GM12878 (cell line): ENCODE data around the gene F2. TPM values are rescaled to one million over a fixed set of nuclear protein-coding genes. Genes with fewer than 3 reads are reported as not detected.

ENCODE experiments used
- ATAC-seq: fragments of 200-7000 bp; cut with Tn5 transposase; 3 replicates; pipeline ENCODE4 v1.9.1; 2020; ENCODE audit warnings: mild to moderate bottlenecking, moderate library complexity
- BruUV-seq: library from RNA; stranded (reverse); fragments of 400-500 nt; replicated peaks from 2 replicates; lab custom pipeline; 2021; lab: Mats Ljungman, UMichigan
- CTCF ChIA-PET: fragments of 300-600 bp; sonication (Branson Sonifier 250); formaldehyde crosslinking; extraction: SDS; loops from one replicate; lab custom pipeline; 2021; ENCODE audit warnings: inconsistent platforms; lab: Yijun Ruan, JAX
- POLR2A ChIA-PET: fragments of 350-600 bp; formaldehyde crosslinking; extraction: SDS; loops from one replicate; lab custom pipeline; 2021; ENCODE audit warnings: inconsistent platforms; lab: Charles Lee
- RAD21 ChIA-PET: fragments of 300-600 bp; sonication (Branson Sonifier 250); formaldehyde crosslinking; loops from one replicate; lab custom pipeline; 2023; ENCODE audit warnings: antibody characterized with exemption; ENCODE audit not compliant: unreplicated experiment; lab: Charles Lee
- SMC1A ChIA-PET: fragments of 300-600 bp; sonication (Branson Sonifier 250); formaldehyde crosslinking; loops from one replicate; lab custom pipeline; 2023; ENCODE audit not compliant: unreplicated experiment, uncharacterized antibody; lab: Charles Lee
- DNase-seq: peaks from one replicate; pipeline ENCODE4 v3.0.0-alpha.2; 2011; ENCODE audit warnings: low read depth, low spot score
- FAIRE-seq: peaks from 3 replicates; lab custom pipeline; 2011; peaks lifted over from hg19 to GRCh38; lab: Jason Lieb, UNC
- H2AFZ ChIP-seq: 2 replicates; pipeline ENCODE4 v1.6.0; 2011; ENCODE audit warnings: low read depth, low read length, control low read depth; ENCODE audit not compliant: control insufficient read depth
- H3K27ac ChIP-seq: 2 replicates; pipeline ENCODE4 v1.5.1; 2011; ENCODE audit warnings: control low read depth; ENCODE audit not compliant: control insufficient read depth, insufficient read depth
- H3K27me3 ChIP-seq, 2 experiments: replicated peaks in 1 of 2; 2 replicates each; pipeline versions ENCODE4 v1.6.0 to v1.6.1; 2011; ENCODE audit warnings: low read length in 1 of 2; ENCODE audit not compliant: control insufficient read depth in 2 of 2, insufficient read depth in 2 of 2
- H3K36me3 ChIP-seq, 2 experiments: 2 replicates each; pipeline ENCODE4 v1.5.1; 2011; ENCODE audit warnings: low read length in 1 of 2; ENCODE audit not compliant: control insufficient read depth in 2 of 2, insufficient read depth in 2 of 2
- H3K4me1 ChIP-seq: 2 replicates; pipeline ENCODE4 v1.6.1; 2011; ENCODE audit warnings: mild to moderate bottlenecking, low read length, moderate library complexity, mixed read lengths; ENCODE audit not compliant: control insufficient read depth, insufficient read depth
- H3K4me2 ChIP-seq: 2 replicates; pipeline ENCODE4 v1.6.0; 2011; ENCODE audit warnings: control low read depth; ENCODE audit not compliant: control insufficient read depth, insufficient read depth
- H3K4me3 ChIP-seq: fragments of 200-600 bp; sonication (generic); 2 replicates; pipeline ENCODE4 v1.5.1; 2016
- H3K79me2 ChIP-seq: 2 replicates; pipeline ENCODE4 v1.6.0; 2011; ENCODE audit warnings: low read length; ENCODE audit not compliant: control insufficient read depth, insufficient read depth
- H3K9ac ChIP-seq: 2 replicates; pipeline ENCODE4 v1.8.0; 2011; ENCODE audit warnings: low read length, control low read depth, mixed read lengths; ENCODE audit not compliant: control insufficient read depth, insufficient read depth
- H3K9me3 ChIP-seq: replicated peaks from 3 replicates; pipeline ENCODE4 v1.5.1; 2011; ENCODE audit warnings: mild to moderate bottlenecking, low read length; ENCODE audit not compliant: control insufficient read depth, insufficient read depth
- H4K20me1 ChIP-seq: 2 replicates; pipeline ENCODE4 v1.6.0; 2011; ENCODE audit not compliant: control insufficient read depth, insufficient read depth
- CEBPZ ChIP-seq: fragments of 150-350 bp; IDR thresholded peaks from 2 replicates; pipeline ENCODE4 v1.6.1; 2016; ENCODE audit warnings: low read depth, low read length
- EED ChIP-seq: sonication (generic); IDR thresholded peaks from 2 replicates; pipeline ENCODE4 v1.6.1; 2016; ENCODE audit warnings: antibody characterized with exemption, low read depth
- ESRRA ChIP-seq: IDR thresholded peaks from 2 replicates; pipeline ENCODE4 v1.6.1; 2012; ENCODE audit warnings: mild to moderate bottlenecking, low read length, improper control_type of control experiment
- IKZF1 ChIP-seq: fragments of 450-650 bp; conservative IDR thresholded peaks from 2 replicates; pipeline ENCODE4 v1.6.1; 2017; ENCODE audit warnings: antibody characterized with exemption, mild to moderate bottlenecking
- IKZF2 ChIP-seq, 2 experiments: fragments of 450-650 bp; IDR thresholded peaks; 2 replicates each; pipeline ENCODE4 v1.6.1; 2017; ENCODE audit warnings: mild to moderate bottlenecking in 2 of 2, moderate library complexity in 2 of 2
- IRF3 ChIP-seq: fragments of 450-650 bp; IDR thresholded peaks from 2 replicates; pipeline ENCODE4 v1.6.1; 2014; ENCODE audit warnings: mild to moderate bottlenecking
- KDM1A ChIP-seq: fragments of 200-600 bp; sonication (generic); IDR thresholded peaks from 2 replicates; pipeline ENCODE4 v1.6.1; 2016; ENCODE audit warnings: borderline replicate concordance
- MYC ChIP-seq: IDR thresholded peaks from 2 replicates; pipeline ENCODE4 v1.6.1; 2011; ENCODE audit warnings: mild to moderate bottlenecking, low read length, moderate library complexity, inconsistent platforms; ENCODE audit not compliant: insufficient read depth, insufficient replicate concordance, insufficient read length, severe bottlenecking
- NBN ChIP-seq: fragments of 450-650 bp; IDR thresholded peaks from 2 replicates; pipeline ENCODE4 v1.6.1; 2016
- RB1 ChIP-seq: fragments of 450-650 bp; formaldehyde crosslinking; IDR thresholded peaks from 2 replicates; pipeline ENCODE4 v1.6.1; 2017; ENCODE audit warnings: mild to moderate bottlenecking, borderline replicate concordance
- SIX5 ChIP-seq: IDR thresholded peaks from 2 replicates; pipeline ENCODE4 v1.6.1; 2011; ENCODE audit warnings: mild to moderate bottlenecking, low read depth, low read length, moderate library complexity; ENCODE audit not compliant: severe bottlenecking
- TARDBP ChIP-seq: IDR thresholded peaks from 2 replicates; pipeline ENCODE4 v1.6.1; 2016; ENCODE audit warnings: borderline replicate concordance
- ZBED1 ChIP-seq: IDR thresholded peaks from 2 replicates; pipeline ENCODE4 v1.6.1; 2016; ENCODE audit warnings: borderline replicate concordance
- ZNF217 ChIP-seq: fragments of 450-650 bp; IDR thresholded peaks from 2 replicates; pipeline ENCODE4 v1.6.1; 2017; ENCODE audit warnings: antibody characterized with exemption, mild to moderate bottlenecking
- ZNF687 ChIP-seq: fragments of 450-650 bp; IDR thresholded peaks from 2 replicates; pipeline ENCODE4 v1.6.1; 2017; ENCODE audit warnings: mild to moderate bottlenecking, moderate library complexity
- WGBS: methylation state at CpG from one replicate; pipeline ENCODE4 v1.1.6; 2016; ENCODE audit warnings: low lambda C conversion rate; ENCODE audit not compliant: insufficient replicate concordance, insufficient coverage; ENCODE audit errors: missing lambda C conversion rate; 5-methylcytosine and 5-hydroxymethylcytosine counted together
- in situ Hi-C: fragments of 300-500 bp; cut with MboI; formaldehyde crosslinking; loops from 9 replicates; pipeline ENCODE4 v1.14.3; 2018; ENCODE audit warnings: mixed read lengths
- intact Hi-C: fragments of 100-400 bp; cut with micrococcal nuclease; formaldehyde crosslinking; loops from one replicate; pipeline ENCODE4 v1.14.2; 2022; ENCODE audit not compliant: unreplicated experiment
- polyA plus RNA-seq, 11 experiments: library from polyadenylated mRNA; depleted of rRNA in 4 of 11; unstranded in 6 of 11; stranded (reverse) in 5 of 11; fragments of >200 nt; fragmentation: Nextera tagmentation in 4 of 11; fragmentation: Illumina TruSeq in 1 of 11; extraction: Ambion mirVana in 4 of 11; extraction: Trizol in 1 of 11; gene quantifications; 1 replicate in 1 of 11; 2 replicates in 10 of 11; pipeline versions ENCODE4 v1.2.1 to v1.2.3, GENCODE V29; 2011 to 2016; ENCODE audit warnings: inconsistent platforms in 2 of 11, missing spikeins in 2 of 11, low read depth in 1 of 11
- total RNA-seq, 4 experiments: library from RNA; depleted of rRNA in 3 of 4; stranded (reverse); fragments of >200 nt in 3 of 4; fragmentation: Illumina TruSeq in 1 of 4; extraction: Trizol in 1 of 4; gene quantifications; 2 replicates each; pipeline versions ENCODE4 v1.2.1 to v1.2.3, GENCODE V29; 2013 to 2021

Gene F2
- total and polyA plus RNA-seq, 10 of the 15 experiments (the other 5 are each of a cell fraction or from before 2014, with no cell fraction given): 0.23 to 0.72 TPM; not detected in 8

GRCh38 chr11:46729110-46730027, 10.4 kb downstream of the F2 start:
- Histone ChIP-seq H3K4me2 (no peak overlapping the region), H3K27me3 (no peaks in the 10 kb centered on the region), H3K9me3 (no peaks in the 10 kb centered on the region), H3K4me1 (no peaks in the 10 kb centered on the region), H3K36me3 (no peaks in the 10 kb centered on the region), H3K79me2 (no peaks in the 10 kb centered on the region), H3K4me3 (no peak overlapping the region), H4K20me1 (no peaks in the 10 kb centered on the region), H2AFZ (no peak overlapping the region), H3K27ac (no peak overlapping the region), H3K9ac (no peak overlapping the region)
- WGBS: 63% methylated on average over 21 of the region's 24 CpGs
- ChIA-PET SMC1A (no interaction called here), RAD21 (interaction anchor here (0.6 kb wide), 1 partner anchor 11 kb away, joined by 4 read pairs; no protein-coding TSS in a partner anchor), CTCF (interaction anchor here (0.6 kb wide), 1 partner anchor 411 kb away, joined by 4 read pairs; no protein-coding TSS in a partner anchor), POLR2A (no interaction called here)
- ATAC-seq (no peak), DNase-seq (no peak), FAIRE-seq (no peak)
- in situ Hi-C loops (no loop called here), intact Hi-C loops (no loop called here)
- TF ChIP-seq EED (no peak), ZNF217 (no peak), IRF3 (no peak), SIX5 (no peak), IKZF2 (IDR thresholded peaks at IDR 0.05) (no peak), ZNF687 (no peak), MYC (no peak), ZBED1 (no peak), IKZF1 (no peak), NBN (no peak), TARDBP (no peak), CEBPZ (no peak), KDM1A (no peak), RB1 (no peak), ESRRA (no peak)
- BruUV-seq: no TSS peak
